Measurements from ENCODE around the gene ANKRD31.

GRCh38 chr5:75059912-75060545 is 176.6 kb downstream of the ANKRD31 start:
- TF ChIP-seq CTCF (IDR thresholded peaks at IDR 0.05) (no peak), POLR2AphosphoS5 (IDR thresholded peaks at IDR 0.05; ENCODE audit: low read depth, low read length) (no peak), REST (IDR thresholded peaks at IDR 0.05; ENCODE audit: insufficient read depth in 1 of 2, low read depth in 2 of 2, low read length in 1 of 2) (no peak), TCF7L2 (IDR thresholded peaks at IDR 0.05; ENCODE audit: low read depth, low read length) (no peak), SIN3A (IDR thresholded peaks at IDR 0.05; ENCODE audit: borderline replicate concordance, insufficient read depth, low read depth, low read length) (no peak)

Measured in Panc1 (cell line).